NCI-H748 treated with DMSO at 0.1 percent for 48 hours (cell line): ENCODE measurements around the gene PLD2.

Experiments used
- DNase-seq: peaks from one replicate; lab custom pipeline; 2025; lab: John Stamatoyannopoulos, UW

Gene PLD2

DNA sequence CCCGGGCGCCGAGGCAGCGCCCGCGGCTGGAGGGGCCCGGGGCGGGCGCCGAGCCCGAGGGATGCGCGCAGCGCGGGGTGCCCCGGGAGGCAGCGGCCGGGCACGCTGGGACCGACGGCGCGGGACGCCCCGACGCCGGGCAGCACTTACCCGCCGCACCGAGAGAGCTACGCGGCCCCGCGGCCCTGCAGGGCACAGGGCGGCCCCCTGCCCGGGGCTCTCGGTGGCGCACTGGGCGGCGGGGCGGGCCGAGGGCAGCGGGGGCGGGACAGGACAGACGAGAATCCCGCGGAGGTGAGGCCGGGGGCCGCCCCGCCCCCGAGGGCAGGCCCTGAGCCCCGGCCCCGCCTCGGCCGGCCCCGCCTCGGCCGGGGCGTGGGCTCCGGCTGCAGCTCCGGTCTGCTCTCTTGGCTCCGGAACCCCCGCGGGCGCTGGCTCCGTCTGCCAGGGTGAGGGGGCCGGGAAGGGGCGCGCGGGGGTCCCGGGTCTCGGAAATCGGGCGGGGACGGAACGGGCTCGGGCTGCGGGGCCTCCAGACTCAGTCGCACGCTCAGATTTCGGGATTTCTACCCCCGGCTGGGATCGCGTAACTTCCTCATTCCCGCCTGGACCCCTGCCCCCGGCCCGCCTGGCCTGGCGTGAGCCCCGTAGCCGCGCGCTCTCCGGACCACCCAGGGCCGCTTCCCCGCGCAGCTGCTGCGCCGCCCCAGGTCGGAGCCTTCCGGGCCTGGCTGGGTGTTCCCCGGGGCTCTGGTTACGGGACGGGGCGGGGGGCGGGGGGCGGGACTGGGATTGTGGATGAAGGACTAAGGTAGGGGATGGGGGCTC, at the start of gene PLD2:
Gene PLD2 (plus strand): TSS at position 376 of the 828 bp plus-strand sequence. CDS start 621 bp downstream, outside the sequence.
- peak; percentile 60 for DNase-seq

DNA sequence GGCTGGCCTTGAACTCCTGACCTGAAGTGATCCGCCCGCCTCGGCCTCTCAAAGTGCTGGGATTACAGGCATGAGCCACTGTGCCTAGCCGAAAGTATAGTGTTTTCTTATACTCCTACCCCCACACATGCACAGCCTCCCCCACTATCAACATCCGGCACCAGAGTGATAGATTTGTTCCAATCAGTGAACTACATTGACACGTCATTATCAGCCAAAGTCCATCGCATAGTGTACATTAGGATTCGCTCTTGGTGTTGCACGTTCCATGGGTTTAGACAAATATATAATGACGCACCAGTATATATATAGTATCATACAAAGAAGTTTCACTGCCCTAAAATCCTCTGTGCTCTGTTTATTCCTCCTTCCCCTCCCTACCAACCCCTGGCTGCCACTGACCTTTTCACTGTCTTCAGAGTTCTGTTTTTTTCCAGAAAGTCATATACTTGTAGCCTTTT, 47.1 kb upstream of the PLD2 start:
- DNase-seq: no peak

DNA sequence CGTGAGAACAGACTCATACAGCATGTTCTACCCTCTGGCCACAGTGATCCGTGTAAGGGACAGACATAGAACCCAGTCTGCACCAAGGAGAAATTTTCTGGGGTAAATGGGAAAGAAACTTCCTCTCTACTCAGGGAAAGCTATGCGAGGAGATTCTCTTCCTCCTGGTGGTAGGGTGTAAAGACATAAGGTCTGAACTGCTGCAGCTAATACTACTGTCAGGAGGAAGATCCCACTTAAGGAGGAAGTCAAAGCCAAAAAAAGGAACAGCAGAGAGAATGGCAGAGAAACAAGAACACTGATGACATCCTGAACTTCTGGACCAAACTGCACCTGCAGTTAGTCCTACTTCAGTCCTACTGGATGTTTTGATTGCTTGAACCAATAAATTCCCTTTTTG, 42.4 kb upstream of the PLD2 start:
- no peak for DNase-seq

DNA sequence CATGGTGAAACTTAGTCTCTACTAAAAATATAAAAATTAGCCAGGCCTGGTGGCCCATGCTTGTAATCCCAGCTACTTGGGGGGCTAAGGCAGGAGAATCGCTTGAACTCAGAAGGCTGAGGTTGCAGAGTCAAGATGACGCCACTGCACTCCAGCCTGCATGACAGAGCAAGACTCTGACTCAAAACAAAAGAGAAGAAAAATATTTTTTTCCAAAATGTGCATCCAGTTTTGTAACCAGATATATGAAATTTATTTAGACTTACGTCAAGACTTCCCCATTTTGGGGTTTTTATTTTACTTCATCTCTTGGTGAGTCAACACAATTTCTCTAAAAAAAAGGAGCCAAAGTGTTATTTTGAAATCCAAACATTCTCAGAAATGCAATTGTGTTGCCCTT, 40.8 kb upstream of the PLD2 start:
- no peak for DNase-seq

- DNase-seq: no peak
Observed at GRCh38 chr17:4766723-4767122, 40.2 kb upstream of the PLD2 start.

GRCh38 chr17:4768298-4768697, 38.7 kb upstream of the PLD2 start:
- DNase-seq: no peak

- DNase-seq: no peak
Observed at GRCh38 chr17:4769628-4770027, 37.3 kb upstream of the PLD2 start.

GRCh38 chr17:4771519-4772234, 35.3 kb upstream of the PLD2 start, which contains the start of gene TM4SF5:
TM4SF5 (plus strand) TSS chr17:4771886; CDS start chr17:4771923, 37 bp downstream.
- no peak for DNase-seq

- DNase-seq: no peak
Observed at GRCh38 chr17:4772235-4772613, 34.7 kb upstream of the PLD2 start.

- DNase-seq: no peak
Observed at GRCh38 chr17:4777969-4778760, 28.8 kb upstream of the PLD2 start.

DNA sequence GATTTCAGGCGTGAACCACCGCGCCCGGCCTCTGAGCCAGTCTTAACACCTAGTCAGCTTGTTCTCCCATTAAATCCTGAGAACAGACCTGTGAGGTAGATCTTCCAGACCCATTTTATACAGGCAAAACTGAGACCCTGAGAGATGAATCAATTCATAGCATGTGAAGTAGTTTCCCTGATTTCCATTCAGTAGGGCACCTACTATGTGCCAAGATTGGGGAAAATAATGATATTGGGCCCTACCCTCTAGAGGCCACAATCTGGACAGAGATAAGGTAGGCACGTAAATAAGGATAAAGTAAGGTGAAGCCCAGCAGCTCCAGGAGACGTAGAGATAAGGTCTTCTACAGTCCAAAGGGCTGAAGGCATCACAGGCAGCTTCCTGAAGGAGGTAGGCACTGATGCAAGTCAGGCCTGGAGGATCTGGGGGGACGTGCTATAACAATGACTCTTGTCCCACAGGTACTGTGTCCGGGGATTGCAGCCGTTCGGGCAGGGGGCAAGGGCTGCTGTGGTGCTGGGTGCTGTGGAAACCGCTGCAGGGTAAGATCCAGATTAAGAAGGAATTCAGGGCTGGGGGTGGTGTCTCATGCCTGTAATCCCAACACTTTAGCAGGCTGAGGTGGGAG, 26.5 kb upstream of the PLD2 start:
- no peak for DNase-seq

DNA sequence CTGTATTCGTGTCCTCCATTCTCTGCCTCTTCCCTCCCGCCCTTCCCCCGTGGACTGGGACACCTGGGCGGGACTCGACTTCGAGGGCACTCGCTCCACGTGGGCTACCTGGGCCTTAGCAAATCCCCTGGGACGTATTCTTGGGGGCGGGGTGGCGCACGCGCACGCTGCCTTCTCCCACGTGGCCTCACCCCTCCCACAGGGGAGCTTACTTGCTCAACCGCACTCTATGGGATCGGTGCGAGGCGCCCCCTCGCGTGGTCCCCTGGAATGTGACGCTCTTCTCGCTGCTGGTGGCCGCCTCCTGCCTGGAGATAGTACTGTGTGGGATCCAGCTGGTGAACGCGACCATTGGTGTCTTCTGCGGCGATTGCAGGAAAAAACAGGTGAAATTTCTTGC, 24.3 kb upstream of the PLD2 start:
- no peak for DNase-seq

GRCh38 chr17:4785311-4786105, 21.4 kb upstream of the PLD2 start:
- DNase-seq: no peak

DNA sequence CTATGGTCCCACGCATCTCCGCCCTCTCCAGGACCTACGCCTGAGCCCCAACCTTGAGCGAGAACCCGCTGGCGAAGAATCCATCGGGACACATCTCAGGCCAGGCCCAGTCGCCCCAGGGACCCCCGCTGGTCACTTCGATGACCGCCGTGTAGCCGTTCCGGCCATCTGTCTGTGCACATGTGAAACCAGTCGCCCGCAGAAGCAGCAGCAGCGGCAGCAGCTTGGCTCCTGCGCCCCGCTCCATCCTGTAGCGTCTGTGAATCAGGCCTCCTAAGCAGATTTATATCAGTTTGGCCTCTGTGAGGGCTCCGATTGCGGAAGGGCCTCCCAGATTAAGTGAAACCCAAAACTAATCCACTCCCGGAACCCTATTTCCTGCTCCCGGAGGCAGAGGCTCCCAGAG, 20.8 kb upstream of the PLD2 start, which contains the start of gene VMO1:
Gene VMO1 (minus strand): TSS at position 259 of the 406 bp plus-strand sequence. CDS start 12 bp downstream, at position 247.
- DNase-seq: no peak

- DNase-seq: no peak
Observed at GRCh38 chr17:4786516-4786915, 20.4 kb upstream of the PLD2 start.

DNA sequence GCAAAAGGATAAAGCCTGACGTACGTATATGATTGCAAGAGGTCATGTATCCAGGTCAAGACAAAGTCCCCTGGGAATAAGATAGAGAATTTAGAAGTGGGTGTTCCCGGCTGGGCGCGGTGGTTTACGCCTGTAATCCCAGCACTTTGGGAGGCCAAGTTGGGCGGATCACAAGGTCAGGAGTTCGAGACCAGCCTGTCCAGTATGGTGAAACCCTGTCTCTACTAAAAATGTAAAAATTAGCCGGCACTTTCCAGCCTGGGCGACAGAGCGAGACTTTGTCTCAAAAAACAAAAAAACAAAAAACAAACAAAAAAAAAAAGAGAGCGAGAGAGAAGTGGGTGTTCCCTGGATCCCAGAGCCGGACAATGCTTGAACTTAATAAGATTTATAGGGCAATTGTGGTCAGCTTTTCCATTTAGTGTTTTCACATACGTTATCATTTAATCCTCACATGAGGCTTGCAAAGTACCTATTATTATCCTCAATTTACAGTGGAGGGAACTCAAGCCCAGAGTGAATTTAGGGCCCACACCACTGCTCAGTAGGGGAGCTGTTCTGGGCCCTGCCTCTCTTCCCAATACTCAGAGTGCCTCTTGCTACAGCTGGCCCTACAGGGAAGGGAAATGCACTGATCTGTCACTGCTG, 18.7 kb upstream of the PLD2 start:
- DNase-seq: no peak

- DNase-seq: no peak
Observed at GRCh38 chr17:4788807-4789700, 17.9 kb upstream of the PLD2 start, which contains the start of gene GLTPD2. GLTPD2 (plus strand) TSS chr17:4788964; CDS start chr17:4789012, 48 bp downstream.

GRCh38 chr17:4789701-4789950, 17.3 kb upstream of the PLD2 start:
- DNase-seq: no peak

DNA sequence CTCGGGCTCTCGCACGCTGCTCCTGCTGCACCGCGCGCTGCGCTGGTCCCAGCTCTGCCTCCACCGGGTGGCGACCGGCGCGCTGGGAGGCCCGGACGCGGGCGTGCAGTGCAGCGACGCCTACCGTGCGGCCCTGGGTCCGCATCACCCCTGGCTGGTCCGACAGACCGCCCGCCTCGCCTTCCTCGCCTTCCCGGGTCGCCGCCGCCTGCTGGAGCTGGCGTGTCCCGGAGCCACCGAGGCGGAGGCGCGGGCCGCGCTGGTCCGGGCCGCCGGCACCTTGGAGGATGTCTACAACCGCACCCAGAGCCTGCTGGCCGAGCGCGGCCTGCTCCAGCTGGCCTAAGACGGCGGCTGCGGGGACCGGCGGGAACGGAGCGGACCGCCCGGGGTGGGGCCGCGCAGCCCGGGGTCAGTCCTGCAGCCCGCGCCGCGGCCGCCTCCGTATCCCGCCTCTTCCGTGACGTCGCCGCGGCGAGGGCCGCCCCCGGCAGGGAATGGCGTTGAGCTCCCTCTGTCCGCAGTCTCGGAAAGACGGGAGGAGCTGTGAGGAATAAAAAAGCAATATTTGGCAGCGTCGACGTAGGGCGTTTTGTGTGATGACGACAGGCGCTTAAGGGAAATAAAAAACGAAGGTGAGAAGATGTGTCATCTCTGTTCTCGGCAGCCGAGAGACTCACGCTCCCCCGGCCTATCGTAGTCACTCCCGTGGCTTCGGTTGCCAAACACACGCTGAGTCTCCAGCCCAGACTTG, 16.8 kb upstream of the PLD2 start:
- peak; percentile 64 for DNase-seq
